ENCODE data around the gene STMN3. TPM values are rescaled to one million over a fixed set of nuclear protein-coding genes. Genes with fewer than 3 reads are reported as not detected.
A peak's percentile ranks its signal among the peaks of the same experiment; 100 is the strongest.

Gene STMN3
- total RNA-seq, 3 donors from 2014 or later: 11.8 to 19.6 (median 17.7) TPM

DNA sequence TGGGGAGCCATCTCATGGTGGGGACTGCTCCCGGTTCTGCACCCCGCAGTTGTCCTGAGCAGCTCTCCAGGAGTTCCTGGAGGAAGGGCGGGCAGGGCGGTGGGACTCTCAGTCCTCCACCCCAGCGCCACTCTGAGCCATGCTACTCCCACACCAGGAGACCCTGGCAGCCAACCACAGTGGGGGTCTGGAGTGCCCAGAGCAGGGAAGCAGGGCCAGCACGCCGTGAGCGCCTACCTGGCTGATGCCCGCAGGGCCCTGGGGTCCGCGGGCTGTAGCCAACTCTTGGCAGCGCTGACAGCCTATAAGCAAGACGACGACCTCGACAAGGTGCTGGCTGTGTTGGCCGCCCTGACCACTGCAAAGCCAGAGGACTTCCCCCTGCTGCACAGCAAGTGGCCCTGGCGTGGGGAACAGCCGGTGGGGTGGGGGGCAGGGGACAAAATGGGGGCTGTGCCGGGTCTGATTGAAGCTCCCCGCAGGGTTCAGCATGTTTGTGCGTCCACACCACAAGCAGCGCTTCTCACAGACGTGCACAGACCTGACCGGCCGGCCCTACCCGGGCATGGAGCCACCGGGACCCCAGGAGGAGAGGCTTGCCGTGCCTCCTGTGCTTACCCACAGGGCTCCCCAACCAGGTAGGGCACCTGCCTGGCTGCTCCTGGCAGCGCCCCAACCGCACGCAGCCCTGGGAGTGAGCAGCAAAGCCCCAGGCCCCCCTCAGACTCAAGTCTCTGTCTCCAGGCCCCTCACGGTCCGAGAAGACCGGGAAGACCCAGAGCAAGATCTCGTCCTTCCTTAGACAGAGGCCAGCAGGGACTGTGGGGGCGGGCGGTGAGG is 41.6 kb upstream of the STMN3 start:
- Histone ChIP-seq H3K27ac (peak overlapping the region in 1 of 2 donors; percentile 35), H3K27me3 (no peaks in the 10 kb centered on the region), H3K4me3 (no peak overlapping the region), H3K36me3 (no peaks in the 10 kb centered on the region), H3K9me3 (no peaks in the 10 kb centered on the region), H3K4me1 (peaks cover 14 to 17% of the 10 kb centered on the region in 2 donors)
- TF ChIP-seq POLR2A (IDR thresholded peaks at IDR 0.05) (no peak), POLR2AphosphoS5 (IDR thresholded peaks at IDR 0.05) (no peak)
- TF ChIP-seq, protein P1, sequence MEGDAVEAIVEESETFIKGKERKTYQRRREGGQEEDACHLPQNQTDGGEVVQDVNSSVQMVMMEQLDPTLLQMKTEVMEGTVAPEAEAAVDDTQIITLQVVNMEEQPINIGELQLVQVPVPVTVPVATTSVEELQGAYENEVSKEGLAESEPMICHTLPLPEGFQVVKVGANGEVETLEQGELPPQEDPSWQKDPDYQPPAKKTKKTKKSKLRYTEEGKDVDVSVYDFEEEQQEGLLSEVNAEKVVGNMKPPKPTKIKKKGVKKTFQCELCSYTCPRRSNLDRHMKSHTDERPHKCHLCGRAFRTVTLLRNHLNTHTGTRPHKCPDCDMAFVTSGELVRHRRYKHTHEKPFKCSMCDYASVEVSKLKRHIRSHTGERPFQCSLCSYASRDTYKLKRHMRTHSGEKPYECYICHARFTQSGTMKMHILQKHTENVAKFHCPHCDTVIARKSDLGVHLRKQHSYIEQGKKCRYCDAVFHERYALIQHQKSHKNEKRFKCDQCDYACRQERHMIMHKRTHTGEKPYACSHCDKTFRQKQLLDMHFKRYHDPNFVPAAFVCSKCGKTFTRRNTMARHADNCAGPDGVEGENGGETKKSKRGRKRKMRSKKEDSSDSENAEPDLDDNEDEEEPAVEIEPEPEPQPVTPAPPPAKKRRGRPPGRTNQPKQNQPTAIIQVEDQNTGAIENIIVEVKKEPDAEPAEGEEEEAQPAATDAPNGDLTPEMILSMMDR (IDR thresholded peaks at IDR 0.05): no peak
- no peak for DNase-seq (ENCODE audit: low spot score in 2 of 2)
- intact Hi-C loops (cut with DNase I; ENCODE audit: low total_unique reads): no loop called here

DNA sequence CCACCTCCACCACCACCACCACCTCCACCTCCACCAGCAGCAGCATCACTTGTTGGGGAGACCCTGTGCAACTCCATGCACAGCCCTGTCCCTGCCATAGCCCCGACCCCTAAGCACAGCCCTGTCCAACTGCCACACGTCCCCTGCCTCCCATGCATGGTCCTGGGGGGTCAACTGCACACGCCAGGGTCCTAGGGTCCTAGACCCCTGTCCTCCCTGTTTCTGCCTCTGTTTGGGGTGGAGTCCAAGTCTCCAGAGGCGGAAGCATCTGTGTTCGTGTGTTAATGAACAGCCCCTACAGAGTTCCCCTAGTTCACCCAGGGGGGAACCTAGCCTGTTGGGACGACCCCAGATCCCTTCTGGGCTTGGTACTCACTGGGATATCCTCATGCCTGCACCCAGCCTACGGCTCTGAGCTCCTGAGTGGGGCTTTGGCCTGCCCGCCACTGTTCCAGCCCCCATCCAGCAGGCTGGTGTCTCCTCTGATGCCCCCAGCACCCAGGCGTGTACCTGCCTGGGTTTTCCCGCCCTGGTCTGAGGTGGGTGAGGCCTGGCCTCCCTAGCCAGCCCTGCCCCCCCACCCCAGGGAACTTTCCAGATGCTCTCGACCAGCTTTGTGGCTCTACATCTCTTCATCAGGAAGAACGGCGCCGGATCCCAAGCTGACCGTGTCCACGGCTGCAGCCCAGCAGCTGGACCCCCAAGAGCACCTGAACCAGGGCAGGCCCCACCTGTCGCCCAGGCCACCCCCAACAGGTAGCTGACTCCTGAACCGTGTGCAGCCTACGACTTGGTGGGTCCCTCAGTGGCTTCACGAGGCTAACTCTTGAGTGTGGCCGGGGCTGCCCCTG is 40.7 kb upstream of the STMN3 start:
- H3K4me3 ChIP-seq: no peak overlapping the region
- H3K27me3 ChIP-seq: no peaks in the 10 kb centered on the region
- peak overlapping the region in 1 of 2 donors; percentile 35 for H3K27ac ChIP-seq
- TF ChIP-seq, protein P1 (IDR thresholded peaks at IDR 0.05): no peak
- TF ChIP-seq POLR2A (IDR thresholded peaks at IDR 0.05): no peak
- TF ChIP-seq POLR2AphosphoS5 (IDR thresholded peaks at IDR 0.05): no peak
- peaks cover 12 to 14% of the 10 kb centered on the region in 2 donors for H3K4me1 ChIP-seq
- no peak for DNase-seq (ENCODE audit: low spot score in 2 of 2)
- no peaks in the 10 kb centered on the region for H3K9me3 ChIP-seq
- no peaks in the 10 kb centered on the region for H3K36me3 ChIP-seq
- intact Hi-C loops (cut with DNase I; ENCODE audit: low total_unique reads): no loop called here

DNA sequence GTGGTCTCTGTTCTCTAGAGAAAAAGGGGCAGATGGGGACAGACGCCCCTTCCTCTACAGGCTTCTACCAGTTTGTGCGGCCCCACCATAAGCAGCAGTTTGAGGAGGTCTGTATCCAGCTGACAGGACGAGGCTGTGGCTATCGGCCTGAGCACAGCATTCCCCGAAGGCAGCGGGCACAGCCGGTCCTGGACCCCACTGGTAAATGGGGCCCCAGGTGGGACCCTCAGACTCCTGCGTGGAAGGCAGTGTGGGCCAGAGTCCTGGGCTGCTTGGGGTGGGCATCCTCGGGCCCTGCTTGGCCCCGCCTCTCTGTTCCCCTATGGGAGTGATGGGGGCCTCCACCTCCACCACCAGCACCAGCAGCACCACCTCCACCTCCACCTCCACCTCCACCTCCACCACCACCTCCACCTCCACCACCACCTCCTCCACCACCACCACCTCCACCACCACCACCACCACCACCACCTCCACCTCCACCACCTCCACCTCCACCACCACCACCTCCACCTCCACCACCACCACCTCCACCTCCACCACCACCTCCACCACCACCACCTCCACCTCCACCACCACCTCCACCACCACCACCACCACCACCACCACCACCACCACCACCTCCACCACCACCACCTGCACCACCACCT is 40.0 kb upstream of the STMN3 start:
- peaks cover 5 to 14% of the 10 kb centered on the region in 2 donors for H3K4me1 ChIP-seq
- H3K27ac ChIP-seq: peak overlapping the region in 1 of 2 donors; percentile 69
- intact Hi-C loops (cut with DNase I; ENCODE audit: low total_unique reads): no loop called here

DNA sequence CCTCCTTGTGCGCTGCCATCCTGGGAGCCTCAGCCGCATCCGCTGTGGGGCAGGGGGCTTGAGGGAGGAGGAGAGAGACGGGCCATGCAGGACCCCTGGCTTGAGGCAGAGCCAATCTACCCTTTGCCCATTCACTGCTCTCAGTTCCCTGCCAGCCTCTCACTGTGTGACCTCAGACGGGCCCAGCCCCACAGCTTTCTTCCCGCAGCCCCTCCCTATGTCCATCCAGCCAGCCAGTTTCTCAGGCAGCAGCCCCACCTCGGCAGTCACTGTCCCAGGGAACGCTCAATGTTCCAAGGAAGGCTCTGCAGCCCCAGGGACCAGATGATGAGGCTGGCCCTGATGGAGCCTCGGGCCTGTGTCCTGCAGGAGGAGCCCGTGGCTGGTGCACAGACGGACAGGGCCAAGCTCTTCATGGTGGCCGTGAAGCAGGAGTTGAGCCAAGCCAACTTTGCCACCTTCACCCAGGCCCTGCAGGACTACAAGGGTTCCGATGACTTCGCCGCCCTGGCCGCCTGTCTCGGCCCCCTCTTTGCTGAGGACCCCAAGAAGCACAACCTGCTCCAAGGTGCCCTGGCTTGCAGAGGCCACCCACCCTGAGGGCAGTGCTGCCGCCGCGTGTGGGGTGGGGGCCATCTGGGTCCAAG is 39.3 kb upstream of the STMN3 start:
- Histone ChIP-seq H3K36me3 (no peaks in the 10 kb centered on the region), H3K27me3 (no peaks in the 10 kb centered on the region), H3K27ac (peak overlapping the region in 1 of 2 donors; percentile 69), H3K4me3 (no peak overlapping the region), H3K4me1 (peaks cover 3 to 14% of the 10 kb centered on the region in 2 donors), H3K9me3 (no peaks in the 10 kb centered on the region)
- TF ChIP-seq POLR2AphosphoS5 (IDR thresholded peaks at IDR 0.05) (no peak), POLR2A (IDR thresholded peaks at IDR 0.05) (no peak)
- TF ChIP-seq, protein P1 (IDR thresholded peaks at IDR 0.05): no peak
- no peak for DNase-seq (ENCODE audit: low spot score in 2 of 2)
- intact Hi-C loops (cut with DNase I; ENCODE audit: low total_unique reads): no loop called here

More for the DNA sequence above, 40.0 kb upstream of the STMN3 start:
- no peaks in the 10 kb centered on the region for H3K36me3 ChIP-seq
- no peak overlapping the region for H3K4me3 ChIP-seq
- H3K27me3 ChIP-seq: no peaks in the 10 kb centered on the region
- no peaks in the 10 kb centered on the region for H3K9me3 ChIP-seq
- no peak for DNase-seq (ENCODE audit: low spot score in 2 of 2)
- TF ChIP-seq POLR2A (IDR thresholded peaks at IDR 0.05) (no peak), POLR2AphosphoS5 (IDR thresholded peaks at IDR 0.05) (no peak)
- TF ChIP-seq, protein P1 (IDR thresholded peaks at IDR 0.05): no peak

All from breast epithelium (tissue), 4 donors.